ENCODE measurements around the gene AQP3. TPM values are rescaled to one million over a fixed set of nuclear protein-coding genes. Genes with fewer than 3 reads are reported as not detected.

Gene AQP3
- total and polyA plus RNA-seq, 2 of the 13 experiments (the other 11 are each of a cell fraction or from before 2014, with no cell fraction given), result 1.4 to 5.5 TPM

- WGBS (ENCODE audit: low lambda C conversion rate), result 100% methylated on average over 5 of the region's 7 CpGs
- no peak for TF ChIP-seq ZNF549 (CRISPR knock-in tag; IDR thresholded peaks at IDR 0.05)
- TF ChIP-seq MAFF (IDR thresholded peaks at IDR 0.05; ENCODE audit: low read depth, low read length), result no peak
- no peak for TF ChIP-seq REPIN1 (CRISPR knock-in tag; IDR thresholded peaks at IDR 0.05; ENCODE audit: borderline replicate concordance, low read depth)
- TF ChIP-seq FOXP1 (IDR thresholded peaks at IDR 0.05), result no peak
- no peak for TF ChIP-seq FOXP1 (CRISPR knock-in tag; IDR thresholded peaks at IDR 0.05)
- TF ChIP-seq ZSCAN5A (CRISPR knock-in tag; IDR thresholded peaks at IDR 0.05; ENCODE audit: borderline replicate concordance), result no peak
- no peak for TF ChIP-seq REL (CRISPR knock-in tag; conservative IDR thresholded peaks at IDR 0.05)
- no peak for TF ChIP-seq ZNF780A (CRISPR knock-in tag; IDR thresholded peaks at IDR 0.05)
- Histone ChIP-seq H2AFZ (ENCODE audit: low read length) (no peak overlapping the region), H3K4me2 (ENCODE audit: low read depth, low read length) (no peak overlapping the region), H3K9ac (ENCODE audit: insufficient read depth, low read depth, low read length) (no peak overlapping the region), H3K79me2 (ENCODE audit: insufficient read depth, low read length) (peaks cover 8% of the 10 kb centered on the region), H3K27me3 (ENCODE audit: control insufficient read depth in 1 of 2, insufficient read depth in 2 of 2, low read length in 2 of 2) (no peaks in the 10 kb centered on the region), H3K4me3 (replicated peaks in 1 of 3; ENCODE audit: insufficient read depth in 1 of 3, low read depth in 2 of 3, low read length in 3 of 3) (no peak overlapping the region), H3K9me3 (ENCODE audit: low read length) (no peaks in the 10 kb centered on the region), H3K4me1 (ENCODE audit: insufficient read depth, low read length) (peaks cover 20% of the 10 kb centered on the region), H4K20me1 (ENCODE audit: insufficient read depth, low read length) (no peaks in the 10 kb centered on the region), H3K27ac (ENCODE audit: extremely low read length, insufficient read depth, low read length) (no peak overlapping the region), H3K36me3 (replicated peaks in 1 of 2; ENCODE audit: control insufficient read depth in 1 of 2, insufficient read depth in 2 of 2, low read length in 2 of 2) (peaks cover 53 to 86% of the 10 kb centered on the region in 2 experiments)
- CTCF ChIA-PET (ENCODE audit: low intra/inter-chr PET ratio, low total read pairs), result interaction anchor here (2.3 kb wide), 2 partner anchors 64 to 93 kb away, joined by 11 to 31 read pairs; no protein-coding TSS in a partner anchor
- in situ Hi-C loops (cut with HindIII; ENCODE audit: extremely low pct_ligation_motif_present, low pct_unique_long_range_greater_than_20kb) (loop anchor here (10.0 kb wide), 2 partner anchors 93 to 173 kb away; partner anchors contain the start of gene NFX1), intact Hi-C loops (cut with micrococcal nuclease; ENCODE audit: unreplicated experiment) (loop anchor here (5.0 kb wide), 1 partner anchor 50 kb away; no protein-coding TSS in a partner anchor)
- DNase-seq (ENCODE audit: low spot score) (no peak), FAIRE-seq (no peak), ATAC-seq (no peak)
- POLR2A ChIA-PET, result interaction anchor here (1.1 to 2.2 kb wide), 4 partner anchors 14 to 178 kb away, joined by 5 to 10 read pairs (median 7); partner anchors contain the start of gene NFX1
- no TSS peak for BruUV-seq (replicated peaks)
These were observed 20.1 kb upstream of the AQP3 start for GRCh38 chr9:33467526-33467925.

Data from HepG2 (cell line).